ENCODE results near the gene VAV1.

GRCh38 chr19:6818246-6818645 lies 45.7 kb downstream of the VAV1 start:
- TF ChIP-seq, protein P1, sequence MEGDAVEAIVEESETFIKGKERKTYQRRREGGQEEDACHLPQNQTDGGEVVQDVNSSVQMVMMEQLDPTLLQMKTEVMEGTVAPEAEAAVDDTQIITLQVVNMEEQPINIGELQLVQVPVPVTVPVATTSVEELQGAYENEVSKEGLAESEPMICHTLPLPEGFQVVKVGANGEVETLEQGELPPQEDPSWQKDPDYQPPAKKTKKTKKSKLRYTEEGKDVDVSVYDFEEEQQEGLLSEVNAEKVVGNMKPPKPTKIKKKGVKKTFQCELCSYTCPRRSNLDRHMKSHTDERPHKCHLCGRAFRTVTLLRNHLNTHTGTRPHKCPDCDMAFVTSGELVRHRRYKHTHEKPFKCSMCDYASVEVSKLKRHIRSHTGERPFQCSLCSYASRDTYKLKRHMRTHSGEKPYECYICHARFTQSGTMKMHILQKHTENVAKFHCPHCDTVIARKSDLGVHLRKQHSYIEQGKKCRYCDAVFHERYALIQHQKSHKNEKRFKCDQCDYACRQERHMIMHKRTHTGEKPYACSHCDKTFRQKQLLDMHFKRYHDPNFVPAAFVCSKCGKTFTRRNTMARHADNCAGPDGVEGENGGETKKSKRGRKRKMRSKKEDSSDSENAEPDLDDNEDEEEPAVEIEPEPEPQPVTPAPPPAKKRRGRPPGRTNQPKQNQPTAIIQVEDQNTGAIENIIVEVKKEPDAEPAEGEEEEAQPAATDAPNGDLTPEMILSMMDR (IDR thresholded peaks at IDR 0.05; ENCODE audit: insufficient read depth, low read length, poor library complexity, severe bottlenecking), result no peak
- TF ChIP-seq EZH2phosphoT487 (conservative IDR thresholded peaks at IDR 0.05; ENCODE audit: low read length), result no peak

Data from SU-DHL-6 (cell line).